Ishikawa (cell line): ENCODE data around the gene SLC33A1.

ENCODE experiments used
- CEBPB ChIP-seq: IDR thresholded peaks from 2 replicates; pipeline ENCODE4 v1.6.1; 2012
- CREB1 ChIP-seq: IDR thresholded peaks from 2 replicates; pipeline ENCODE4 v1.6.1; 2012; ENCODE audit warnings: low read depth
- EGR1 ChIP-seq: IDR thresholded peaks from 2 replicates; pipeline ENCODE4 v1.6.1; 2012
- EP300 ChIP-seq: IDR thresholded peaks from 2 replicates; pipeline ENCODE4 v1.6.1; 2012; ENCODE audit warnings: borderline replicate concordance
- FOXM1 ChIP-seq: IDR thresholded peaks from 2 replicates; pipeline ENCODE4 v1.6.1; 2012; ENCODE audit warnings: low read depth, borderline replicate concordance
- MAX ChIP-seq: IDR thresholded peaks from 2 replicates; pipeline ENCODE4 v1.6.1; 2012
- NFIC ChIP-seq: IDR thresholded peaks from 2 replicates; pipeline ENCODE4 v1.6.1; 2012
- RAD21 ChIP-seq: IDR thresholded peaks from 2 replicates; pipeline ENCODE4 v1.6.1; 2012; ENCODE audit warnings: low read depth
- REST ChIP-seq: IDR thresholded peaks from 2 replicates; pipeline ENCODE4 v1.6.1; 2012; ENCODE audit warnings: low read depth, mild to moderate bottlenecking
- TAF1 ChIP-seq: IDR thresholded peaks from 2 replicates; pipeline ENCODE4 v1.6.1; 2012; ENCODE audit warnings: low read depth, mild to moderate bottlenecking
- TCF12 ChIP-seq: IDR thresholded peaks from 2 replicates; pipeline ENCODE4 v1.6.1; 2012; ENCODE audit warnings: low read depth
- TEAD4 ChIP-seq: IDR thresholded peaks from 2 replicates; pipeline ENCODE4 v1.6.1; 2012
- USF1 ChIP-seq: IDR thresholded peaks from 2 replicates; pipeline ENCODE4 v1.6.1; 2012
- YY1 ChIP-seq: IDR thresholded peaks from 2 replicates; pipeline ENCODE4 v1.6.1; 2012; ENCODE audit warnings: low read depth
- ZBTB7A ChIP-seq: IDR thresholded peaks from 2 replicates; pipeline ENCODE4 v1.6.1; 2012; ENCODE audit warnings: low read depth

The SLC33A1 gene

GRCh38 chr3:155809181-155809580 is 45.0 kb downstream of the SLC33A1 start:
- TF ChIP-seq REST = no peak
- no peak for TF ChIP-seq FOXM1
- no peak for TF ChIP-seq ZBTB7A
- TF ChIP-seq TEAD4 = no peak
- no peak for TF ChIP-seq YY1
- TF ChIP-seq CREB1 = no peak
- TF ChIP-seq USF1 = no peak
- no peak for TF ChIP-seq CEBPB
- TF ChIP-seq EP300 = no peak
- no peak for TF ChIP-seq RAD21
- no peak for TF ChIP-seq TCF12
- TF ChIP-seq MAX = no peak
- no peak for TF ChIP-seq NFIC

- TF ChIP-seq NFIC (no peak), YY1 (no peak), USF1 (no peak), TCF12 (no peak), RAD21 (no peak)
Observed at GRCh38 chr3:155807823-155808222, 46.4 kb downstream of the SLC33A1 start.

- TF ChIP-seq CREB1 = no peak
- peak; percentile 88; the same call in 1 of the 2 replicates for TF ChIP-seq ZBTB7A
- TF ChIP-seq FOXM1 = no peak
- TF ChIP-seq YY1 = peak; percentile 90
- peak; percentile 77; the same call in 1 of the 2 replicates for TF ChIP-seq TAF1
- peak; percentile 69; the same call in 1 of the 2 replicates for TF ChIP-seq RAD21
- no peak; the same call in 1 of the 2 replicates for TF ChIP-seq CEBPB
- no peak; the same call in 1 of the 2 replicates for TF ChIP-seq USF1
- no peak for TF ChIP-seq NFIC
- TF ChIP-seq EGR1 = no peak
- TF ChIP-seq REST = no peak
- TF ChIP-seq MAX = peak; percentile 91
- 0 out of 2 replicates have a peak, but pooled peaks have one; percentile 50 for TF ChIP-seq TCF12
- no peak for TF ChIP-seq TEAD4
- TF ChIP-seq EP300 = no peak
Observed at GRCh38 chr3:155805802-155806618, 48.2 kb downstream of the SLC33A1 start, which contains the start of gene C3orf33. TSS of gene C3orf33 (minus strand) at chr3:155806278. CDS start at chr3:155806252, 26 bp downstream.

GRCh38 chr3:155805204-155805801 is 48.9 kb downstream of the SLC33A1 start:
- TF ChIP-seq TCF12 (no peak), ZBTB7A (no peak), FOXM1 (no peak), TEAD4 (no peak), RAD21 (no peak), REST (no peak), TAF1 (no peak), YY1 (no peak), NFIC (no peak), EGR1 (no peak), EP300 (no peak), USF1 (no peak)
